Measurements from ENCODE around the gene CXXC5.
A peak's percentile ranks its signal among the peaks of the same experiment; 100 is the strongest.

DNA sequence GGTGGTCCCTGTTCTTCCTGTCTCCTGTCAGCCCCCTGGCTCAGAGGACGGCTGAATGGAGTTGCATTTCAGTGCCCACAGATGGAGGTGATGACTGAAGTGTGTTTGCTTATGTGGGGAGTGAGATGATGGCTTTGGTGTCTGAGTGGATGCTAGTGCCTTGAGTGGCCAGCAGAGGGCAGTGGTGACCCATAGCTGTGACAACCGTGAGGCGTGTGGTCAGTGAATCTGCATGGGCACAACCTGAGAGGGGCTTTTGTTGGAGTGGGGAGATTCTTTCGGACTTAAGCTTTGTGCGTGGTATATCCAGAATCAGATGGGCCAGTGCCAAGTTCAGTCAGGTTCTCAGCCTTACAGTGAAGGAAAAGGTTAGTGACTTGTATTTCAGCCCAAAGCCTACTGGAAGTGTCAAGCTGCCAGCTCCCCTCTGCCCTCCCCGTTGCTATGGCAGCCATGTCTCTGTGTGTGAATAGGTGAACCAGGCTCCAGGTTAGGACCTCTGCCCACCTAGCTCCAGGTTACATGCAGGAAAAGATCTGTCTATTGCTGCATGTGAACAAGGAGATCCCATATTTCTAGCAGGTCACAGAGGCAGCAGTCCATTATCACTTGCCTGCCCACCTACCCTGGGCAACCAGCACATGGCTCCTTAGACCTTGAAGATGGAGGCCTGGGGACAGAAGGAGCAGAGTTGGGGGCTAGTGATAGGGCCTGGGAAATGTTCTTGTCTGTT lies 14.7 kb upstream of the CXXC5 start:
- TF ChIP-seq CTCF (IDR thresholded peaks at IDR 0.05), result peak; percentile 98
- TF ChIP-seq TCF7L2 (IDR thresholded peaks at IDR 0.05; ENCODE audit: low read depth, low read length), result peak; percentile 65; the same call in 1 of the 2 replicates
- peak; percentile 79 for TF ChIP-seq POLR2AphosphoS5 (IDR thresholded peaks at IDR 0.05; ENCODE audit: low read depth, low read length)

All from Panc1 (cell line).